PC-3 (cell line): Measurements from ENCODE around the gene FIP1L1.

Experiments
- EZH2 ChIP-seq: fragments of 300-600 bp; sonication (generic); IDR thresholded peaks from one replicate; pipeline ENCODE4 v1.6.1; 2017; ENCODE audit warnings: antibody characterized with exemption, mild to moderate bottlenecking, low read length; ENCODE audit not compliant: unreplicated experiment
- EZH2phosphoT487 ChIP-seq: fragments of 300-600 bp; sonication (generic); IDR thresholded peaks from 2 replicates; pipeline ENCODE4 v1.6.1; 2018; ENCODE audit warnings: mild to moderate bottlenecking, antibody characterized with exemption, low read length, borderline replicate concordance
- TF ChIP-seq, protein P1 (sequence below): fragments of 300-600 bp; sonication (generic); conservative IDR thresholded peaks from 2 replicates; pipeline ENCODE4 v1.5.1; 2017; ENCODE audit warnings: antibody characterized with exemption, low read depth, mild to moderate bottlenecking, low read length

DNA sequence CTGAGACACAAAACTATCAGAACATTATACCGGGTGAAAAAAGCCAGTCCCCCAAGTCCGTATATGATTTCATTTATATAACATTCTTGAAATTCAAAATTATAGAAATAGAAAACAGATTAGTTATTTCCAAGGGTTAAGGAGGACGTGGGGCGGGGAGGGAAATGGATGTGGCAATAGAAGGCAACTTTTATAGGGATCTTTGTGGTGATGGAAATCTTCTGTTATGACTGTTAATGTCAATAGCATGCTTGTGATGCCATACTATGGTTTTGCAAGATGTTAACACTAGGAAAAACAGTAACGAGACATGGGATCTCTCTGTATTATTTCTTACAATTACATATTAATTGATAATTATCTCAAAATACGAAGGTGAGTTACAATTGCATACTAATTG, 117.4 kb downstream of the FIP1L1 start:
- TF ChIP-seq, protein P1, sequence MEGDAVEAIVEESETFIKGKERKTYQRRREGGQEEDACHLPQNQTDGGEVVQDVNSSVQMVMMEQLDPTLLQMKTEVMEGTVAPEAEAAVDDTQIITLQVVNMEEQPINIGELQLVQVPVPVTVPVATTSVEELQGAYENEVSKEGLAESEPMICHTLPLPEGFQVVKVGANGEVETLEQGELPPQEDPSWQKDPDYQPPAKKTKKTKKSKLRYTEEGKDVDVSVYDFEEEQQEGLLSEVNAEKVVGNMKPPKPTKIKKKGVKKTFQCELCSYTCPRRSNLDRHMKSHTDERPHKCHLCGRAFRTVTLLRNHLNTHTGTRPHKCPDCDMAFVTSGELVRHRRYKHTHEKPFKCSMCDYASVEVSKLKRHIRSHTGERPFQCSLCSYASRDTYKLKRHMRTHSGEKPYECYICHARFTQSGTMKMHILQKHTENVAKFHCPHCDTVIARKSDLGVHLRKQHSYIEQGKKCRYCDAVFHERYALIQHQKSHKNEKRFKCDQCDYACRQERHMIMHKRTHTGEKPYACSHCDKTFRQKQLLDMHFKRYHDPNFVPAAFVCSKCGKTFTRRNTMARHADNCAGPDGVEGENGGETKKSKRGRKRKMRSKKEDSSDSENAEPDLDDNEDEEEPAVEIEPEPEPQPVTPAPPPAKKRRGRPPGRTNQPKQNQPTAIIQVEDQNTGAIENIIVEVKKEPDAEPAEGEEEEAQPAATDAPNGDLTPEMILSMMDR: no peak
- TF ChIP-seq EZH2phosphoT487 (no peak), EZH2 (no peak)
